Chondrocyte (in vitro differentiated cells): ENCODE measurements around the gene NRXN2. TPM values are rescaled to one million over a fixed set of nuclear protein-coding genes. Genes with fewer than 3 reads are reported as not detected.
A peak's percentile ranks its signal among the peaks of the same experiment; 100 is the strongest.

Source experiments
- DNase-seq: peaks from one replicate; pipeline ENCODE4 v3.0.0; 2021; ENCODE audit warnings: mixed read lengths, low spot score
- H3K27ac Mint-ChIP-seq: one replicate; pipeline ENCODE4 v1.8.0; 2021; ENCODE audit warnings: mild to moderate bottlenecking, moderate library complexity, mixed read lengths; ENCODE audit not compliant: unreplicated experiment
- H3K27me3 Mint-ChIP-seq: 2 replicates; pipeline ENCODE4 v1.8.0; 2021; ENCODE audit warnings: low read depth, mixed read lengths
- H3K36me3 Mint-ChIP-seq: 2 replicates; pipeline ENCODE4 v1.8.0; 2021; ENCODE audit warnings: low read depth, mixed read lengths
- H3K4me1 Mint-ChIP-seq: 2 replicates; pipeline ENCODE4 v1.8.0; 2021; ENCODE audit warnings: low read depth, mild to moderate bottlenecking, mixed read lengths
- H3K4me3 Mint-ChIP-seq: one replicate; pipeline ENCODE4 v1.8.0; 2021; ENCODE audit warnings: mild to moderate bottlenecking, moderate library complexity, mixed read lengths; ENCODE audit not compliant: unreplicated experiment
- H3K9me3 Mint-ChIP-seq: 2 replicates; pipeline ENCODE4 v1.8.0; 2021; ENCODE audit warnings: low read depth, mixed read lengths
- total RNA-seq: library from RNA; stranded (reverse); gene quantifications from 3 replicates; pipeline ENCODE4 v1.2.1, GENCODE V29; 2021
- TF ChIP-seq, protein P1 (sequence below): fragments of 200-600 bp; sonication (generic); IDR thresholded peaks from 2 replicates; pipeline ENCODE4 v1.5.0; 2021; ENCODE audit warnings: antibody characterized with exemption, mild to moderate bottlenecking, moderate library complexity

NRXN2 gene
- total RNA-seq, 1 donor from 2014 or later, result 1.8 TPM

DNA sequence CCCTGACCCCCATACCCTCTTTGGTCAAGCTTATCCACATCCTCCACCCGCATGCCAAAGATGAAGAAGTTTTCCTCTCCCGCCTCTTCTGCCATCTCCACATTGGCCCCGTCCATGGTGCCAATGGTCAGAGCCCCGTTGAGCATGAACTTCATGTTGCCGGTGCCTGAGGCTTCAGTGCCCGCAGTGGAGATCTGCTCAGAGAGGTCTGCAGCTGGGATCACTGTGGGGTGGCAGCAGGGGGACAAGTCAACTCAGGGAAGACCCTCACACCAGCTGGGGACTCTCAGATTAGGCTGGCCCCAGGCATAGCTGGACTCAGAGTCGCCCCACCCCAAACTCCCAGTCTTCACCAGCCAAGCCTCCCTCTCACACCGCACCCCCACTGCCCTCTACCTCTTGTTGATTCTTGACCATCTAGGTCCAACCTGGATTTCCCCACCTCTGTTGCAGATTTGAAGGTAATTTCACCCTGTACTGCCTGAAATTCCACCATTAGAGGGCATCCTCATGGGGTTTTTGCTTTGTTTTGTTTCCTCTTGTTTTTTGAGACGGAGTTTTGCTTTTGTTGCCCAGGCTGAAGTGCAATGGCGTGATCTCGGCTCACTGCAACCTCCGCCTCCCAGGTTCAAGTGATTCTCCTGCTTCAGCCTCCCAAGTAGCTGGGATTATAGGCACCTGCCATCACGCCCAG lies 27.5 kb upstream of the NRXN2 start:
- no peaks in the 10 kb centered on the region for H3K27me3 Mint-ChIP-seq
- peaks cover 9% of the 10 kb centered on the region for H3K4me1 Mint-ChIP-seq
- no peaks in the 10 kb centered on the region for H3K9me3 Mint-ChIP-seq
- H3K27ac Mint-ChIP-seq, result no peak overlapping the region
- DNase-seq, result peak; percentile 53
- no peak overlapping the region for H3K4me3 Mint-ChIP-seq
- TF ChIP-seq, protein P1, sequence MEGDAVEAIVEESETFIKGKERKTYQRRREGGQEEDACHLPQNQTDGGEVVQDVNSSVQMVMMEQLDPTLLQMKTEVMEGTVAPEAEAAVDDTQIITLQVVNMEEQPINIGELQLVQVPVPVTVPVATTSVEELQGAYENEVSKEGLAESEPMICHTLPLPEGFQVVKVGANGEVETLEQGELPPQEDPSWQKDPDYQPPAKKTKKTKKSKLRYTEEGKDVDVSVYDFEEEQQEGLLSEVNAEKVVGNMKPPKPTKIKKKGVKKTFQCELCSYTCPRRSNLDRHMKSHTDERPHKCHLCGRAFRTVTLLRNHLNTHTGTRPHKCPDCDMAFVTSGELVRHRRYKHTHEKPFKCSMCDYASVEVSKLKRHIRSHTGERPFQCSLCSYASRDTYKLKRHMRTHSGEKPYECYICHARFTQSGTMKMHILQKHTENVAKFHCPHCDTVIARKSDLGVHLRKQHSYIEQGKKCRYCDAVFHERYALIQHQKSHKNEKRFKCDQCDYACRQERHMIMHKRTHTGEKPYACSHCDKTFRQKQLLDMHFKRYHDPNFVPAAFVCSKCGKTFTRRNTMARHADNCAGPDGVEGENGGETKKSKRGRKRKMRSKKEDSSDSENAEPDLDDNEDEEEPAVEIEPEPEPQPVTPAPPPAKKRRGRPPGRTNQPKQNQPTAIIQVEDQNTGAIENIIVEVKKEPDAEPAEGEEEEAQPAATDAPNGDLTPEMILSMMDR, result peak; percentile 28
- no peaks in the 10 kb centered on the region for H3K36me3 Mint-ChIP-seq

DNA sequence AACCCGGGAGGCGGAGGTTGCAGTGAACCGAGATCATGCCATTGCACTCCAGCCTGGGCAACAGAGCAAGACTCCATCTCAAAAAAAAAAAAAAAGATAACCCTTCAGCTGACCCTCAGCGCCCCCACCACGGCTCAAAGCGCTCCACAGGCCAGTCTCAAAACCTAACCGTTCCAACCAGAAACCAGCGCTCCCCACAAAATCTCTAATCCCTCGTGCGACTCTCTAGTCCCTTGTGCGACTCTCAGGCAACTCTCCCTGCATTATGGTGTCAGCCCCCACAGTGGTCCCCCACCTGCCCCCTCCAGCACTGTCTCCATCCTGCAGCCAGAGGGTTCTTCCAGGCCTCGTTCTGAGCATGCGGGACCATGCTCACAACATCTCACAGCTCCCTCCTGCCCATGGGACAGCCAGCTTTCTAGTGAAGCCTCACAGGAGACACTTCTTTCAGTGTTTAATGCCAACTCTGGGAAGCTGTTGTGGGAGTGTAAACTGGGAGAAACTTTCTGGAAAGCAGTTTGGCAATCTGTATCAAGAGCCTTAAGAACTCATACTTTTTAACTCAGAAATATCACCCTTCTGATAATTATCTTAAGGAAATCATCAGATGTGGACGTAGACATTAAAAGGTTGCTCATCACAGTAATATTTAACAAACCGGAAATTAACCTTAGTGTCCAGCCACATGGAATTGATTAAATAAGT lies 25.1 kb upstream of the NRXN2 start:
- no peaks in the 10 kb centered on the region for H3K36me3 Mint-ChIP-seq
- TF ChIP-seq, protein P1, result no peak
- peaks cover 22% of the 10 kb centered on the region for H3K4me1 Mint-ChIP-seq
- DNase-seq, result no peak
- H3K4me3 Mint-ChIP-seq, result no peak overlapping the region
- H3K27me3 Mint-ChIP-seq, result no peaks in the 10 kb centered on the region
- H3K9me3 Mint-ChIP-seq, result no peaks in the 10 kb centered on the region
- H3K27ac Mint-ChIP-seq, result peak overlapping the region; percentile 61

DNA sequence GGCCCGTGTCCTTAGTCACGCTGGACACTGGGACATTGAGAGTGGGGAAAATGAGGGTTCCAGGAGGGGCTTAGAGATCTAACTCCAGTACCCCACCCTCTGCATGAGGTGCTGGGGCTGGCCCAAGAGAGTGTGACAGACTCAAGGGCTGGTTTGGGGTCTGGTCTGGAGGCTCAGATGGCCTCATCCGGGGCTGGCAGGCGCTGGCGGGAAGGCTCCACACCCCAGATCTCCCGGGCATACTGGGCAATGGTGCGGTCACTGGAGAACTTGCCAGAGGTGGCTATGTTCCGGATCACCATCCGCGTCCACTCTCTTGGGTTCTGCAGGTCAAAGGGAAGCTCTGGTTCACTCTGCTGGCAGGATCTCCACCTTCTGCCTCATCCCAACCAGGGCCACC lies 23.5 kb upstream of the NRXN2 start:
- no peak overlapping the region for H3K4me3 Mint-ChIP-seq
- H3K27me3 Mint-ChIP-seq, result no peaks in the 10 kb centered on the region
- no peaks in the 10 kb centered on the region for H3K9me3 Mint-ChIP-seq
- no peak overlapping the region for H3K27ac Mint-ChIP-seq
- TF ChIP-seq, protein P1, result no peak
- peaks cover 22% of the 10 kb centered on the region for H3K4me1 Mint-ChIP-seq
- no peaks in the 10 kb centered on the region for H3K36me3 Mint-ChIP-seq
- DNase-seq, result no peak

DNA sequence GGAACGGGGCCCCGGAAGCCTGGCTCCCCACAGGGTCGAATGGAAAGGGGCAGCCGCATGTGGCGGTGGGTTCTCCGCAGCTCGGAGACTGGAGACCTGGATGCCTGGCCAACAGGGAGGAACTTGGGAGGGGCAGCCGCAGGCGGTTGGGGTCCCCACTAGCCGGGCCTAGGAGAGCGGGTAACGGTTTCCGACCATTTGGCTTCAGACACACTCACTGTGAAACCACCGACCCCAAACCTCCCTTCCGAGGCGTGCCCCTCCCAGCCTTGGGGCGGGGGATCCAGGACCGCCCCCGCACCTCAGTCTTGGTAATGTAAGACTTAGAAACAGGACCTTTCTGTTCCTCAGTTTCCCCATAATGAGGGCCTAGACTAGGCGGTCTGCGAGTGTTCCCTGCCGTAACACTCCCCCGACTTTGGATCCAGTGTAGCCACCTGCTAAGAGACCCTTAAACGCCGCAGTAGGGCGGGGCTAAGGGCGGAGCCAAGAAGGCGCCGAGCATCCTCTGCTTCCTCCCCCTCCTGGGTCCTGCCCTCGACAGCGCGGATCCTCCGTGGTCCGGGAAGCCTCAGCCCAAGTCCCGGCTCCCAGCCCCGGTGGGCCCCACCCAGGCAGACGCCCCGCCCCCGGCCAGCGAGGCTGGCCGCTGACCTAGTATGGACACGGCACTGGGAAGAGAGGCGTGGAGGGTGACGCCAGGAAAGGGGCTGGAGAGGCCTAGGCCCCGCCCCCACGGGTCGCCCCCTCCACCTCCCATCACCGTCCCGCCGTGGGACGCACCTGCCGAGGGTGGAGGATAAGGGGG lies 22.7 kb upstream of the NRXN2 start:
- Mint-ChIP-seq H3K4me1 (peaks cover 22% of the 10 kb centered on the region), H3K27ac (peak overlapping the region; percentile 86), H3K9me3 (no peaks in the 10 kb centered on the region), H3K36me3 (no peaks in the 10 kb centered on the region), H3K4me3 (peak overlapping the region; percentile 68), H3K27me3 (no peaks in the 10 kb centered on the region)
- TF ChIP-seq, protein P1, result no peak
- no peak for DNase-seq

DNA sequence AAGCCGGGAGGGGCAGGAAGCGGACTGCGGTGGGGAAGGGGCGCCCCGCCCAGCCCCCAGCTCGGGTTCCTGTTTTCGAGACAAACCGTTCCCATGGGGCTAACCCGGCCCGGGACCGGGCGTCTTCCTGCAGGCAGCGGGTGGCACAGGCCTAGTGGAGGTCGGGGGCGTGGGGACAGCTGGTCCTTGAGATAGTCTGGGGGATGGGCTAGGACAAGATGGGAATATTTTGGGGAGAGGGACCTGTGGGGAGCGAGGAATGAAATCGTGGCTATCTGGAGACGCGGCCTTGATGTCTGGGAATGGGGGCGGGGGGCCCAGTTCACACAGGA lies 22.2 kb upstream of the NRXN2 start:
- TF ChIP-seq, protein P1, result no peak
- Mint-ChIP-seq H3K4me3 (peak overlapping the region; percentile 68), H3K27me3 (no peaks in the 10 kb centered on the region), H3K36me3 (no peaks in the 10 kb centered on the region), H3K9me3 (no peaks in the 10 kb centered on the region), H3K27ac (peak overlapping the region; percentile 86), H3K4me1 (peaks cover 22% of the 10 kb centered on the region)
- no peak for DNase-seq
